Keratinocyte (primary cell): ENCODE results near the gene WDR35.

Experiments
- EZH2 ChIP-seq: IDR thresholded peaks from one replicate; pipeline ENCODE4 v1.6.1; 2012; ENCODE audit warnings: inconsistent platforms, mild to moderate bottlenecking, low read length, moderate library complexity
- TF ChIP-seq, protein P1 (sequence below), 3 experiments: IDR thresholded peaks in 1 of 3; conservative IDR thresholded peaks in 1 of 3; optimal IDR thresholded peaks in 1 of 3; 2 replicates in 2 of 3; 3 replicates in 1 of 3; pipeline versions ENCODE3 to v1.5.1; 2011; ENCODE audit warnings: low read length in 3 of 3, mild to moderate bottlenecking in 3 of 3, moderate library complexity in 2 of 3, control low read depth in 1 of 3, inconsistent platforms in 1 of 3; ENCODE audit not compliant: insufficient read depth in 2 of 3; ENCODE audit errors: extremely low read depth in 1 of 3

DNA sequence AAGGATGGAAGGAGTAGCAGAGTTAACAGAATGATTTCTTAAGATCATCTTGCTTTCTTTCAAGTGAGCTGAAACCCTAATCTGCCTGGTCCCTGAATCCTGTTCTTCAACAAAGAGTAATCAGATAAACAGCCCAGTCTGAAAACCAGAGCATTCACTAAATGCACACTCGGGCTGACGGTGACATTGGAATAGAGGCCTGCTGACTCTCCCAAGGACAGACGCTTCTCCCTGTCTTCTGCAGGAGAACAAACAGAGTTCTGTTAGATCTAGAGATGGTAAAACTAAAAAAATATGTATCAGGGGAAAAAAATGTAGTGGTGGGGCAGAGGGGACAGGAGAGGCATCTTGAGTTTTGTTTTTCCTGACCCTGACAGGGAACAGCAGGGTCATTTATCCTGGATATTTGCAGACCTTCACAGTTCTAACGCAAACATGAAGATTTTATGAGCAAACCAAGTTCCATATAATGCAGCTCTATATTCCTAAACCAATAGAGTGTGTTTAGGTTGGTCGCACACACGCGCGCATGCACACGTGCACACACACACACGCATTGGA is 15.2 kb upstream of the WDR35 start:
- no peak for TF ChIP-seq EZH2
- TF ChIP-seq, protein P1, sequence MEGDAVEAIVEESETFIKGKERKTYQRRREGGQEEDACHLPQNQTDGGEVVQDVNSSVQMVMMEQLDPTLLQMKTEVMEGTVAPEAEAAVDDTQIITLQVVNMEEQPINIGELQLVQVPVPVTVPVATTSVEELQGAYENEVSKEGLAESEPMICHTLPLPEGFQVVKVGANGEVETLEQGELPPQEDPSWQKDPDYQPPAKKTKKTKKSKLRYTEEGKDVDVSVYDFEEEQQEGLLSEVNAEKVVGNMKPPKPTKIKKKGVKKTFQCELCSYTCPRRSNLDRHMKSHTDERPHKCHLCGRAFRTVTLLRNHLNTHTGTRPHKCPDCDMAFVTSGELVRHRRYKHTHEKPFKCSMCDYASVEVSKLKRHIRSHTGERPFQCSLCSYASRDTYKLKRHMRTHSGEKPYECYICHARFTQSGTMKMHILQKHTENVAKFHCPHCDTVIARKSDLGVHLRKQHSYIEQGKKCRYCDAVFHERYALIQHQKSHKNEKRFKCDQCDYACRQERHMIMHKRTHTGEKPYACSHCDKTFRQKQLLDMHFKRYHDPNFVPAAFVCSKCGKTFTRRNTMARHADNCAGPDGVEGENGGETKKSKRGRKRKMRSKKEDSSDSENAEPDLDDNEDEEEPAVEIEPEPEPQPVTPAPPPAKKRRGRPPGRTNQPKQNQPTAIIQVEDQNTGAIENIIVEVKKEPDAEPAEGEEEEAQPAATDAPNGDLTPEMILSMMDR (optimal IDR thresholded peaks at IDR 0.05 in 1 of 3, IDR thresholded peaks at IDR 0.05 in 1 of 3, conservative IDR thresholded peaks at IDR 0.05 in 1 of 3; ENCODE audit: extremely low read depth in 1 of 3, insufficient read depth in 2 of 3, low read length in 3 of 3), result no peak
